SU-DHL-6 (cell line): ENCODE data around the gene SPRY2.

ENCODE experiments used
- EZH2phosphoT487 ChIP-seq: fragments of 200-600 bp; sonication (generic), shearing (Covaris generic); conservative IDR thresholded peaks from 2 replicates; pipeline ENCODE4 v1.6.1; 2018; ENCODE audit warnings: mild to moderate bottlenecking, antibody characterized with exemption, low read length, moderate library complexity, mixed read lengths
- TF ChIP-seq, protein P1 (sequence below): fragments of 200-600 bp; sonication (generic); IDR thresholded peaks from one replicate; pipeline ENCODE4 v1.5.1; 2017; ENCODE audit warnings: antibody characterized with exemption, mild to moderate bottlenecking, low read length, moderate library complexity; ENCODE audit not compliant: insufficient read depth, poor library complexity, severe bottlenecking

DNA sequence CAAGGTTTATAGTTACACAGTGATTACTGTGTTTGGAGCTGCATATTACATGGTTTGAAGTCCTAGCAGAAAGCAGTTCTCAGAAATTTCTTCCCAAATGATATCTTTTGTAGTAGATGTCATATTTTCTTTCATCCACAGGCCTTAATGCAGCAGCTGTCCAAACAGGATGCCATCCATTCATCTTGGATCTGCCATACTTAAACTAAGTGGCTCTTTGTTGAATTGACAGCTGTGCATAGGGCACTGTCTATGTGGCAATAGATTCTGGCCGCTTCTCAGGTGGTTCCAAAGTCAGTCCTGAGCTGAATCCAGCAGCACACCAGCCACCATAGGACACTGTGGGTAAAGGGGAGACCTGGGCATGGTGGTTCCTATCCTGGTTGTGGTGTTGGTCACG lies 41.6 kb upstream of the SPRY2 start:
- TF ChIP-seq, protein P1, sequence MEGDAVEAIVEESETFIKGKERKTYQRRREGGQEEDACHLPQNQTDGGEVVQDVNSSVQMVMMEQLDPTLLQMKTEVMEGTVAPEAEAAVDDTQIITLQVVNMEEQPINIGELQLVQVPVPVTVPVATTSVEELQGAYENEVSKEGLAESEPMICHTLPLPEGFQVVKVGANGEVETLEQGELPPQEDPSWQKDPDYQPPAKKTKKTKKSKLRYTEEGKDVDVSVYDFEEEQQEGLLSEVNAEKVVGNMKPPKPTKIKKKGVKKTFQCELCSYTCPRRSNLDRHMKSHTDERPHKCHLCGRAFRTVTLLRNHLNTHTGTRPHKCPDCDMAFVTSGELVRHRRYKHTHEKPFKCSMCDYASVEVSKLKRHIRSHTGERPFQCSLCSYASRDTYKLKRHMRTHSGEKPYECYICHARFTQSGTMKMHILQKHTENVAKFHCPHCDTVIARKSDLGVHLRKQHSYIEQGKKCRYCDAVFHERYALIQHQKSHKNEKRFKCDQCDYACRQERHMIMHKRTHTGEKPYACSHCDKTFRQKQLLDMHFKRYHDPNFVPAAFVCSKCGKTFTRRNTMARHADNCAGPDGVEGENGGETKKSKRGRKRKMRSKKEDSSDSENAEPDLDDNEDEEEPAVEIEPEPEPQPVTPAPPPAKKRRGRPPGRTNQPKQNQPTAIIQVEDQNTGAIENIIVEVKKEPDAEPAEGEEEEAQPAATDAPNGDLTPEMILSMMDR, result no peak
- no peak for TF ChIP-seq EZH2phosphoT487
